ENCODE results near the gene SRXN1. TPM values are rescaled to one million over a fixed set of nuclear protein-coding genes. Genes with fewer than 3 reads are reported as not detected.
A peak's percentile ranks its signal among the peaks of the same experiment; 100 is the strongest.

Gene SRXN1
- total RNA-seq, 1 donor from 2014 or later: 21.2 TPM

DNA sequence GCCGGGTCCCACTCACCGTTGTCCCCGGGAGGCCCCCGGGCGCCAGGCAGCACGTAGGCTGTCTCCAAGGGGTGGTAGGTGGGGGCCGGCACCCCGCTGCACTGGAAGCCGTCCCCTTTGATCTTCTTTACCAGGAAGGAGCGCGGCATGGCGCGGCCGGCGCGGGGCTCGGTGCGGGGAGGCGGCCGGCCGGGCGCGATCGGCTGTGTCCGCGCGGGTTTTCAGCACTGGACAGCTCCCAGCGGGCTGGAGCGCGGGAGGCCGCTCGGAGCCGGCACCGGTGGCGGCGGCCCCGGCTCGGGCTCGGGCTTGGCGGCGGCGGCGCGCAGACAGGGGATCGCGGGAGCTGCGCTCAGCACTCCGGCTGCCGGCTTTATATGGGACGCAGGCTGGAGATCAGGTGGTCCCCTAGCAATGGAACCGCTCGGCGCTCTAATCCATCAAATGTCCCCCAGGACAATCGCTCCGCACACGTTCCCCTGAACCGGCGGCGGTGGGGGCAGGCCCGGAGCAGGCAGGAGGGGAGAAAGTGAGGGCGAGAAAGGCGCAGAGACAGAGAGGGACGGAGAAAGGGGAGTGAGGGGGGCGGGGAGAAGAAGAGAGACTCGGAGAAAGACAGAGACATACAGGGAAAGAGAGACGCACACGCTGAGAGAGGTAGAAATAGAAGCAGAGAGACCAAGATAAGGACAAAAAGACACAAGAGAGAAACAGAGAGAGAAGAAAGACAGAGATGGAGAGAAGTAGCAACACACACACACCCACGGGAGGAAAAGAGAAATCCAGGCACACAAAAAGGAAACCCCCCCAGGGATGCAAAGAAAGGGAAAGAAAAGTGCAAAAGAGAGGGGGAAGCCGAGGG lies 22.7 kb upstream of the SRXN1 start, which contains the start of gene SCRT2:
Gene SCRT2, minus strand, starts transcription at position 350 of the 862 bp plus-strand sequence. Its CDS starts 201 bp downstream, at position 149.
- DNase-seq (ENCODE audit: low read depth in 2 of 2): peak; percentile 77 to 85

DNA sequence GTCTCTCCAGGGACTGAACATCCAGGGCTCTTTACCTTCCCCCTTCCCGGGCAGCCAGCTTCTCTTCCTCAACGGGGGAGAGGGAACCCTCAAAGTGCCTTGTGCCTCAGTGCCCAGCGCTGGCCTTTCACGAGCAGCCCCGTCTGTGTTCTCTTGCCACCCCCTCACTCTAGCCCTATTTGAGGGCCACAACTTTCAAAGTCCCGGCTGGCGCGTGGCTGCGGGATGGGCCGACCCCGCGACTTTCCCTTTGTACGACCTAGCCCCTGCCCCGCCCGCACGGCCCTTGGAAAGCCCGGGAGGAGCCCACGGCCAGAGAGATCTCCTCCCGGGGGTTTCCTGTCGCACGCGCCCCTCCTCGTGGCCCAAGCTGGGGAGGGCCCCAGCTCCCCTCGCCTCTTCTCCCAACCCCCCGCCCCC lies 22.0 kb upstream of the SRXN1 start:
- DNase-seq (ENCODE audit: low read depth in 2 of 2): no peak

DNA sequence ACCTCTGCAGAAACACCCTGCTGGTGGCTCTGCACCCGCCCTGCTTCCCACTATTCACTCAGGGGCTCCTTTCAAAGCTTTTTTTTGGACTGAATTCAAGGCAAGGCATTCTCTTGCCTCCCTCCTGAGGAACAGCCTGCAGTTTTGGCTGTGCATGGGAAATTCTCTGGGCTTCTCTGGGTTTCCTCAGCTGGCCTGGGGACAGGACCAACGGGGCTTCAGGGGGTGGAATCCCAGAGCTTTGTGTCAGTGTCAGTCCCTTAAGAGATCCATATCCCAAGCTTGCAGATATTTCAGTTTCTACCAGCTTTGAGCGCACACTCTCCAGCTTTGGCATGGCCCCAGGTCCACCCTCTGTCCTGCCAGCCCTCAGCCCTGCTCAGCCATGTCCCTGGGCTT lies 20.6 kb upstream of the SRXN1 start:
- no peak for DNase-seq (ENCODE audit: low read depth in 2 of 2)

DNA sequence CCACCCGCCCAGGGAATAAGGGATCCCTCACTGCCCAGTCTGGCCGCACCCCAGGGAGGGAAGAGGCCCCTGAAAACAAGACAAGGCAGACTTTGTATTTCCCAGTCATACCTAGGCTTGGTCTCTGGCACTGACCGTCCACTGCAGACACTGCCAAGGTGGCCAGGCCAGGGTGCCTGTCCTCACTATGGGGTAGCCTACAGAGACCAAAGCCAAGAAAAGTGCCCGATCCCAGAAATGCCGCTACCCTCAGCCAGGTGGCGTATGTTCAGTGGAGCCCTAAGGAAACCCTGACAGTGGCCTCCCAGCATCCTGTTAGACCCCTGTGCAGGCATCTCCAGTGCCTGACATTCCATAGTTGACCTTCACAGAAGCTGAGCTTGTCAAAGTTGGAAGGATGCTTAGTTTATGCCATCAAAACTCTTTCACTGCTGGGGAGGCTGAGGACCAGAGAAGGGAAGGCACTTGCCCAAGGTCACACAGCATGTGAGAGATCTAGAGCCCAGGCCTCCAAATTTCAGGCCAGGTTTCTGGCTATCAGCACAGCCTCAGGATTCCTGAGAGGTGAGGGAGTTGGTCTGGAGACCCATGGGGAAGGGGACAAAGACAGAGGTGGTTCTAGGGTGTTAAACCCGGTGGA lies 20.1 kb upstream of the SRXN1 start:
- DNase-seq (ENCODE audit: low read depth in 2 of 2): no peak

DNA sequence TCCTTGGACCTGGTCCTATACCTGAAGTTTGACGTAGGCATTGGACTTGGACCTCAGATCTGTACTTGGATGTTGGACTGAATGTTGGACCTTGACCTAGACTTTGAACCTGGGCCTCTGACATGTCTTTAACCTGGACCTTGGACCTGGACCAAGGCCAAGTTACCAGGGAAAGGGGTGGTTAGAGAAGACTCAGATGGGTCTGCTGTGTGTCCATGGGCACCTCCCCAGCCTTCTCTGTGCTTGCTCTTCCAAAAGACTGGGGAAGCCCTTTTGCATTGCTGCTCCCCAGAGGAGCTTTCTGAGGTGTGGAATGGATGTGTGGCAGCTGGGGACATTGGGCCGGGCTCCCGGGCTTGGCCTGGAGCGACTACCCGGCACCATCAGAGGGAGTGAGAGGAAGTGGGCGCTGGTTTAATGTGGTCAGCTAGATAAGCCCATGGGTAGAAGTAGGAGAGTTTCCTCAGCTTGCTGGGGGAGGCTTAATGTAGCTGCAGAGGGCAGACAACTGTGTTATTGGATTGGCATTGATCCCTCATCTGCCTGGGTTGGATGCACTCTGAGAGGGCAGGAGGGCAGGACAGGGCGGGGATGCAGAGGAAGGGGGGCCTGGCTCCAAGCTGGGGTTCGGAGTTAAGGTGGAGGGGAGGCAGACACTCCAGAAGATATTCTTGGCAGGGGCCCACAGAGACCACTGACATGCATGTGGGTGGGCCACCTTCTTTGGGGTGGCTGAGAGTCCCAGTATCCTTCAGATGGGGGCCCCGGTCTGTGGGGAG lies 18.4 kb upstream of the SRXN1 start:
- DNase-seq (ENCODE audit: low read depth in 2 of 2): no peak

DNA sequence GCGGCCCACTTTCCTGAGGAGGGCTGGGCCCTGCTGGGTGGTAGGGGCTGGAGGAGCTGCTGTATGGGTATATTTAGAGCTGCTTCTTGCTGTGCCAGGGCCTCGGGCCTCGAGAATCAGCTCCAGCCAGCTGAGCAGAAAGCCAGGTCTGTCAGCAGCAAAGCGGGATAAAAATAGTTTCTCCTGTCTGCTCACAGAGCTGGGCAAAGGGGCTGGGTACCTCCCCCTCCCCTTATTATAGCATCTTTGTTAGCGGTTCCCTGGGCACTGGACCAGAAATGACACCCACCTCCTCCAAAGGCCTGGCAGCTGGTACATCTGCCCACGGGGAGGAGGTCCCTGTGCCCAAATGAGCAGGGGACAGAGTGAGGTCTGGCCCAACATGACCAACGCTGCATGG lies 16.6 kb upstream of the SRXN1 start:
- no peak for DNase-seq (ENCODE audit: low read depth in 2 of 2)

DNA sequence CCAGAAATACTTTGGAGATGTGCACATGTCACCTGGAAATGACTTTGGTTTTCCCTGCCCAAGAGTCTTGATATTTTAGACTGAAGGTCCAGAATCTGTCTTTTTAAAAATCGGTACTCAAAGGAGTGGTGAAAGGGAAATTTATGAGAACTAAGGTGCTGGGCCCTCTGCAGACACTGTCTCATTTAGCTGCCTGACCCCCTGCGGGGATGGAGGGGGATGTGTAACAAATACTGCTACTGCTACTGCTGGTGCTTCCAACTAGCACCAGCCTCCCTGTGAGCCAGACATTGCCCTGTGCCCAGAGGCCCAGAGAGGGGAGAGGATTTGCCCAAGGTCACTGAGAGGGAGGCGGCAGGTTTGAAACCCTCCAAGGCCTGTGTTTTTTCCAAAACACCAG lies 15.6 kb upstream of the SRXN1 start:
- DNase-seq (ENCODE audit: low read depth in 2 of 2): no peak

DNA sequence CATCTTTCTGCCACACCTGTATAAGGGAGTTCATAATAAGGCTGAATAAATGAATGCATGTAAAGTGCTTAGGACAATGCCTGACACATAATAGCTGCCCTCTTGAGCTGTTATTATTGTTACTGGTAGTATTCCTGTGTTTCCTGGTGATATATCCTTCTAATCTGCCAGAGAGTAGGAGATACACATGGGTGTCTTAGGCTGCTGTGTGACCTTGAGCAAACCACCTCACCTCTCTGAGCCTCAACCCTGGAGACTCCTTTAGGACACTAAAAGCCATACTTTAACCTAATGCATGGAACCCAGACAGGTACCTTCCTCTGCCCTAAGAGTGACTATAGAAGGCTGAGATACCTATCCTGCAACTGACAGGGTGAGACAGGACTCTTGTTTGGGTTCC lies 15.1 kb upstream of the SRXN1 start:
- DNase-seq (ENCODE audit: low read depth in 2 of 2): no peak

DNA sequence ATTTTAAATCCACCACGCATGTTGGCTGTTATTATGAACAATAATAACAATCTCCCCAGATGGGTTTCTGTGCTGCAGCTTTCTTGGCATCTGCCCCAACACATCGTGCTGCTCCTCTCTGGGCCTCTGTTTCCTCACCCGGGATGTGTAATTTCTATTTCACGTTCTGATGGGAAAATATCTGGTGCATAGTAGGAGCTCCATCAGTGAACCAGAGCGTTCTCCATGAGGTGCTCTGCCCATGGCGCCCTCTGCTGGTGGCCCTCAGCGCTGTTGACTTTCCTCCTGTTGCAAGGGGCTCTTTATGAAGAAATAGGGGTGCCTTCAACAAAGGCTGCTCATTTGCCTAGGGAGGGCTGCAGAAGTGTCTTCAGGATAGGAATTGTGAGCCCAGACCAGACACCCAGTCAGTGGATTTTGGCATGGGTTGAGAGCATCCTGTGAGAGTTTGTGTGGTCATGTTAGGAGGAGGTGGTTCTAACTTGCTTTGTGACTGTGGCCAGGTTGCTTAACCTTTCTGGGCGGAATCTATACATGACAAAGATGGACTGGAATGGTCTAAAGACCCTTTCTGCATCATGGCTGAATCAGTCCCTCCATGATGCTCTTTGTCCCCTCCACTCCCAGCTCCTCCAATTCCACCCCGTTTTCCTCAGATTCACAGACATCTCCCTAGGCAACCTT lies 14.5 kb upstream of the SRXN1 start:
- DNase-seq (ENCODE audit: low read depth in 2 of 2): peak; percentile 55 to 66

DNA sequence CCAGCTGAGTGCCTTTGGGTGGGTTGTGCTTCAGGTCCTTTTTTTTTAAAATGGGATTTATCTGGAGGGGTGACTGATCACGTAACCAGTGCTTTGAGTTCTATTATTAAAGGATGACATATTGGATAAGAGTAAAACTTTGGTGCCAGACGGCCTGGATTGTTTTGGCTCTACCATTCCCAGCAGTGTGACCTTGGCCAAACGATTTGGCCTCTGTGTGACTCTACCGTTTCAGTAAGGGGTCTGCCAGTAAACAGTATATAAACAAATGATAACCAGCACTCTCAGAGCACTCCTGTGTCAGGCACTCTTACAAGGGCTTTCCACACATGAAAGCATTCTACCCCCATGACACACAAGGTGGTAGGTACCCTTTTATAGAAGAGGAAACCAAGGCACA lies 13.9 kb upstream of the SRXN1 start:
- no peak for DNase-seq (ENCODE audit: low read depth in 2 of 2)

DNA sequence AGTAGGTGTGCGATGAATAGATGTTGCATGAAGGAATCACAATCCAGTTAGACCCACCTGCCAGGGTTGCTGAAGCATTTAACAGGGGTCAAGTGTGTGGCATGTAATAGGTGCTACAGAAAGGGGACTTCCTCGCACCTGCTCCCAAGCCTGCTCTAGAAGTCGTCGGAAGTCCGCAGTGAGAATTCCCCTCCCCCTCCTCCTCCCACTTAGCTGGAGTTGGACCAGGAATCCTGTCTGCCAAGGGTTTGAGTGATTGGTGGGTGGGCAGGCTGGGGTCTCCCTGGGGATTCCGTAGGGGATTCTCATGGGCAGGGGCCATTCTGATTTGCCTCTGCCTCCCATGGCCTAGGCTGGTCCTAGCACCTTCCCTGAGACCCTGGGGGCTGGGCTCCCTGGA lies 12.3 kb upstream of the SRXN1 start:
- no peak for DNase-seq (ENCODE audit: low read depth in 2 of 2)

DNA sequence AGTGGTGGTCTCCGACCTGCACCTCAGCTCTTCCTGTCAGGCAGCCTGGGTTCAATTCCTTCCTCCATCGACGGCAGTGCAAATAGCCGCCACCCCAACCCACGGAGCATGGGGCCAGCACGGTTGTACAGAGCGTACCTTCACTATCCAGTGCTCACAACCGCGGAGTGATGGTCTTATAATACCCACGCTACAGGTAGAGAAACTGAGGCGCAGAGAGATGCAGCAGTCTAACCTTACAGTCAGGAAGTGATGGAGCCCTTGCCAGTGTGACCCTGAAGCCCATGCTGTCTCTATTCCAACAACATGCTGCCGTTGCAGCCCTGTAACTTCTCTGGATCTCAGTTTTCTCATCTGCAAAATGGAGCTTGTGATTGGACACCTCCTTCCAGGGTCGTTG lies 11.6 kb upstream of the SRXN1 start:
- DNase-seq (ENCODE audit: low read depth in 2 of 2): no peak

DNA sequence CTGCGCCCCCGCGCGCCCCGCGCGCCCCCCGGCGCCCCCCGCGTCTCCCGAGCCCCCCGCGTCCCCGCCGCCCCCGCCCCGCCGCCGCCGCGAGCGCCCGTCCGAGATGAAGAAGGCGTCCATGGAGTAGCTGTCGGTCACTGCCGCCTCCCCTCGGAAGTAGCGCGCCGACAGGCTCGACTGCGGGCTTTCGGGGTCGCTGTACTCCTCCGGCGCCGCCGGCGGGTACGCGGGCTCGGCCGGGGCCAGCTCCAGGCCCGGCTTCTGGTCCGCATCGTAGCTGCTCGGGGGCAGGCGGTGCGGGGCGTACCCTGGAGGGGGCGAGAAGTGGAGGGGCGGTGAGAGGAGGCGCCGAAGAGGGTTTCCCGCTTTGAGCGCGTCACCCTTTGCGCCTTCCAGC lies 11.2 kb upstream of the SRXN1 start:
- DNase-seq (ENCODE audit: low read depth in 2 of 2): no peak

DNA sequence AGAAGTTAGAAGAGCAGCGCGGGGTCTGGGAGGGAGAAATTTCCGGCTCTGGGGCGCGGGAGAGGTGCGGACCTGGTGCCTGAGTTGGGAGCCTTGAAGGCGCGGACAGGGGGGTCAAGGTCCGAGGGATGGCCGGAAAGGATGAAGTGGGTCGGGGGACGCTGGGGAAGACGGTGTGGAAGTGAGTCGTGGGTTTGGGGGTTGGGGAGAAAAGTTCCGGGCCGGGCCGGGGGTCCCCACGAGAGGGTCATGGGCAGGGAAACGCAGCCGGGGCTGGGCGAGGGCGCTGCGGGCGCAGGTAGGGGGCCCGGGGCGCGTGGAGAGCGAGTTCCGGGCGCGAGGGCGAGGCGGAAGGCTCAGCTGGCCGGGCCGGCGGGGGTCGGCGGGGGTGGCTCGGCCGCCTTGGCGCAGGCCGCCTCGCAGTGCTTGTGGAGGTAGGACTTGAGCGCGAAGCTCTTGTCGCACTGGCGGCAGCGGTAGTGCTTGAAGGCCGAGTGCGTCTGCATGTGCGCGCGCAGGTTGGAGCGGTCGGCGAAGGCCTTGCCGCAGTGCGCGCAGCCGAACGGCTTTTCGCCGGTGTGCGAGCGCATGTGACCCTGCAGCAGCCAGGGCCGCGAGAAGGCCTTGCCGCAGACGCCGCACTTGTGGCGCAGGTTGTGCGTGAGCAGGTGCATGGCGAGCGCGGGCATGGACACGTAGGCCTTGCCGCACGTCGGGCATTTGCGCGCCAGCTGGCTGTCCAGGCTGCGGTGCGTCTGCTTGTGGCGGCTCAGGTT lies 10.5 kb upstream of the SRXN1 start:
- DNase-seq (ENCODE audit: low read depth in 2 of 2): peak; percentile 29 to 45

DNA sequence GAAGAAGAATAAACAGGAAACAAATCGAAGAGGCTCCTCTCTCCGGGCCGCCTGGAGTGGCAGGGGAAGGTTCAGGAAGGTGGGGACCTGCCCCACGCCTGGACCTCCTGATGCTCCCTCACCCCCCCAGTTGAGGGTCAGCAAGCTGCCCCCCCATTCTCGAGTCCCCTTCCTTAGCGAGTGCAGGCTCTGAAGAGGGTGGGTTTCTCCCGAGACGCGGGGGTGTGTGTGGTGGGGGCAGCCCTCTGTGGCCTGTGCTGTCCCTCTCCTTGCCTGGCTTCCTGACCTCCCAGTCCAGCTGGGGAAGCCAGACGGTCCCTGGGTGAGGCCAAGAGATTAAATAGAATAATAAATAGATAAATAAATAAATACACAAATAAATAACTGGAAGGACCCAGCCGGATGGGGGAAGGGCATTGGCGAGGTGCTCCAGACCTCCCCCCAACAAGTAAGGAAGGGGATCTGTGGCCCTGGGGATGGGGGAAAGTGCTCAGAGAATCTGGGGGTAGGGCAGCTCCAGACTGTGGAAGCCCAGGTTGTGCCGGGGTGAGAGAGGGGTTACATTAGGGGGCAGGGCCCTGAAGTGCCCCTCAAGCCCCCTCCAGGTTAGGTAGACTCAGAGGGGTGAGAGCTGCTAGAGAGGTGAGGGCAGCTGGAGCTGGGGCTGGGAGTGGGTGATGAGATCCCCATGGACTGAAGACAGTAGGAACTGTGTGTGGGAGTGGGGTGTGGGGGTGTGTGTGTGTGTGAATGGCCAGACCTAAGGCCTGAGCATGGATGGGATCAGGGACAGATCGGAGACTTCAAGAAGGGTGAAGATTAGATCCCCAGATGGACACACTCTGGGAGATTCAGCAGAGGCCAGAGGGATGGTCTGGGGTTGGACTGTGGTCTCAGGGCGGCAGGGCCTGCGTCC lies 9.5 kb upstream of the SRXN1 start:
- DNase-seq (ENCODE audit: low read depth in 2 of 2): no peak

DNA sequence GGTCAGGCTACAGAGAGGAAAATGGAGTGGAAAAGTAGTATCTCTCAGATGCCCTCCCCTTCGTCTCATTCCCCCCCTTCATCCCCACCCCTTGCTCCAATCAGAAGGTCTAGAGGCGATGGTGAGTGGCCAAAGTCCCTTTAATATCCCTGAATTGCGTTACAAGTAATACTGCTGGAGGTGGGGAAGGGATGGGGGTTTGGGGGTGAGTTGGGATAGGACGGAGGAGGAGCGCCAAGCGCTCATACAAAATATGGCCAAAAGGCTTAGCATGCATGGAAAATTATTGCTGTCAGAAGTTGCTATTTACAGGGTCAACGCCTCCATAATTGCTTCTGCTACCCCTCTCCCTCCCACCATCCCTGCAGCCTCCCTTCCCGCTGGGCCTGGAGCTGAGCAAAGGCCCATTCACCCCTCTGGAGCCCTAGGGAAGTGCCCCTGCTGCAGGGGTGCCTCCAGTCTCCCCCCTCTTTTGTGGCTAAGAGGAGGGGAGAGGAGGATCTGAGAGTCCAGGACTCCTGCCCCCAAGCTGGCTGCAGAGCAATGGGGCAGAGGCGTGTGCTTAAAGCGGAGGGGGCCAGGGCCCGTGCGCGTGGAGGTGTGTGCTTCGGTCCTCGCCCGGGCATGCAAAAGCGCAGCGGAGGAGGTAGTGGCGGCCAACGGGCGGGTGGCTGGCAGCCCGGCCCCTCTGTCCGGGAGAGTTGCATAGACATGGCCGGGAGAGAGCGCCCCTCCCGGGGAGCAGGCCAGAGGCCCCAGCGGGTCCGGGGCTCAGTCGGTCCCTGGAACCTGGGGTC lies 8.7 kb upstream of the SRXN1 start:
- no peak for DNase-seq (ENCODE audit: low read depth in 2 of 2)

DNA sequence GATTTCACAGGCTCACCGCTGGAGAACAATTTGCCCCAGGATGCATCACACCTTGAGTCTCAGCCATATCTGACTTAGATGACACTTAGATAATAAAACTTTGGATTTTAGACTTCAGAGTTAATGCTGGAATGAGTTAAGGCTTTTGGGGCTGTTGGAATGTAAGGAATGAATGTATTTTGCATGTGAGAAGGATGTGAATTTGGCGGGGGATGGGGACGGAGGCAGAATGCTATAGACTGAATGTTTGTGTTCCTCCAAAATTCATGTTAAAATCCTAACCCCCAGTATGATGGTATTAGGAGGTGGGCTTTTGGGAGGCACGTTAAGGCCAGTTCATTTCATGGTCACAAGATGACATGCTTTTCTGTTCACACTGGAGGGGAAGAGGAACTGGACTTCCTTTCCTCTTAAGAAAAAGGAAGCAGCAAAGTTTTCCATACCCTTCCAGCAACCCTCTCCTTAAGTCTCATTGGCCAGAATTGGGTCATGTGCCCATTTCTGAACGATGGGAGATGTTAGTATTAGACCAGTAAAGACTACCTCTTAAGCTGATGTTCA lies 5.8 kb upstream of the SRXN1 start:
- DNase-seq (ENCODE audit: low read depth in 2 of 2): no peak

DNA sequence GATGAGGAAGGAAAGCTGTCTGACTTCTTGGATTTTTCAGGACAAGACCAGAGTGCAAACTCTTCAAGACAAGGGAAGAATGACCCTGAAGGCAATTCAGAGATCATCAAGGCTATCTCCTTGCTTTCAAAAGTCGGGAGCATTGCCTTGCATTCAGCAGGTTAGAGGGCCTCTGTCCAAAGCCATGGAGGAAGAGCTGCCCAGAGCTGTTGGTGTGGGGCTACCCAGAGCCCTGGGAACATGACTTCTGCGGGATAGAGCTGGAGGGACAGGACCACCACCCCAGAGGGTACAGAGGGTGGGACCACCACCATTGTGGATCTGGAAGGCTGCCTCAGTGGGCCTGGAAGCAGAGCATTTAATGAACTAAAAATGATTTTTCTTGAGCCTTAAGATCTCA lies 5.2 kb upstream of the SRXN1 start:
- no peak for DNase-seq (ENCODE audit: low read depth in 2 of 2)
